Heart left ventricle (tissue), 16 donors: Measurements from ENCODE around the gene DENND6B. TPM values are rescaled to one million over a fixed set of nuclear protein-coding genes. Genes with fewer than 3 reads are reported as not detected.

Experiments used
- ATAC-seq, 4 donors: fragments of 200-7000 bp; cut with Tn5 transposase; one replicate each; pipeline ENCODE4 v1.9.1; 2020 to 2022; ENCODE audit warnings: moderate library complexity in 4 of 4, mild to moderate bottlenecking in 3 of 4, moderate number of reproducible peaks in 1 of 4
- DNase-seq, 5 donors: peaks; one replicate each; pipeline ENCODE4 v3.0.0-alpha.2; 2020
- H3K27ac ChIP-seq, 12 donors: fragments of 200-600 bp; sonication (generic) in 4 of 12; one replicate each; pipeline versions ENCODE4 v1.5.0 to v1.8.0; 2016 to 2022; ENCODE audit warnings: mild to moderate bottlenecking in 2 of 12
- H3K27me3 ChIP-seq, 9 donors: fragments of 200-600 bp; sonication (generic) in 2 of 9; one replicate each; pipeline versions ENCODE4 v1.5.1 to v1.8.0; 2016 to 2022; ENCODE audit warnings: mild to moderate bottlenecking in 3 of 9
- H3K36me3 ChIP-seq, 9 donors: fragments of 200-600 bp; sonication (generic) in 2 of 9; one replicate each; pipeline versions ENCODE4 v1.5.0 to v1.8.0; 2018 to 2022; ENCODE audit warnings: mild to moderate bottlenecking in 2 of 9
- H3K4me1 ChIP-seq, 12 donors: fragments of 200-600 bp; sonication (generic) in 4 of 12; one replicate each; pipeline versions ENCODE4 v1.5.0 to v1.8.0; 2016 to 2022; ENCODE audit warnings: mild to moderate bottlenecking in 3 of 12
- H3K4me3 ChIP-seq, 12 donors: fragments of 200-600 bp; sonication (generic) in 4 of 12; one replicate each; pipeline versions ENCODE4 v1.5.0 to v1.8.0; 2017 to 2022; ENCODE audit warnings: mild to moderate bottlenecking in 9 of 12, moderate library complexity in 4 of 12
- H3K9me3 ChIP-seq, 12 donors: fragments of 200-600 bp; sonication (generic) in 4 of 12; one replicate each; pipeline versions ENCODE4 v1.5.0 to v1.8.0; 2016 to 2022; ENCODE audit warnings: mild to moderate bottlenecking in 1 of 12
- CTCF ChIP-seq, 12 donors: fragments of 200-600 bp; sonication (generic) in 4 of 12; IDR thresholded peaks; one replicate each; pipeline versions ENCODE4 v1.5.0 to v1.8.0; 2018 to 2022; ENCODE audit warnings: antibody characterized with exemption in 12 of 12, mild to moderate bottlenecking in 5 of 12
- POLR2A ChIP-seq, 2 donors: fragments of 450-650 bp; IDR thresholded peaks; one replicate each; pipeline ENCODE4 v1.6.1; 2017; ENCODE audit warnings: antibody characterized with exemption in 2 of 2, mild to moderate bottlenecking in 2 of 2, moderate library complexity in 2 of 2
- WGBS, 4 donors: extraction: QIAGEN DNeasy Blood & Tissue Kit in 2 of 4; methylation state at CpG; one replicate each; pipeline versions ENCODE4 v1.1.5 to v1.1.7; 2013 to 2018; 5-methylcytosine and 5-hydroxymethylcytosine counted together
- intact Hi-C, 10 donors: fragments of 100-400 bp; cut with DNase I; formaldehyde crosslinking; loops; one replicate each; pipeline versions ENCODE4 v1.11.1 to v1.14.2; 2022
- polyA plus RNA-seq, 2 donors: library from polyadenylated mRNA; stranded (reverse); fragments of 200-250 nt; gene quantifications; one replicate each; pipeline ENCODE4 v1.2.3, GENCODE V29; 2013
- total RNA-seq, 9 donors: library from RNA; depleted of rRNA in 2 of 9; stranded (reverse); fragments of >200 nt in 2 of 9; fragmentation: NEBNext Ultra II Directional in 3 of 9; extraction: Animal tissue kit (Norgen Biotek cat#: 25700) in 3 of 9; gene quantifications; one replicate each; pipeline versions ENCODE4 v1.1.0 to v1.2.4, GENCODE V29; 2016 to 2023
- donor health status: ischemic (EF 13 %, LVEDD 7.1; RV severe dilation, severe dysfunction).
- donor health status: healthy with polysubstance abuse.
- donor health status: DM: no; HTN: yes; CAD: no.
- donor health status: DM: no; HTN: no; CAD: no.
- donor health status: ischemic (EF 25% LVEDD 6.9; RV normal size, moderate dysfunction).
- donor health status: ischemic (EF 25% LVEDD 5.7; RV mildly dilated, moderate dysfunction).
- donor health status: healthy.
- donor health status: DM: yes; HTN: yes; CAD: no.
- donor health status: ischemic (EF 35%, LVEDD 5.7; RV mildly dilated, moderate dysfunction).
- donor health status: nonischemic (EF 11% LVEDD 7.7; RV severe dilation, severe dysfunction).
- donor health status: DM: yes; HTN: yes; CAD: no.
- donor health status: PGD.
- donor health status: ischemic (EF 29% LVEDD 5.4; RV normal size, mild dysfunction).
- donor health status: nonischemic (EF 23%, LVEDD 6.1; RV moderate dilation, normal function).

DENND6B gene
- total and polyA plus RNA-seq, 11 donors, result 1.0 to 3.2 (median 1.5) TPM

- Histone ChIP-seq H3K9me3 (no peaks in the 10 kb centered on the region), H3K36me3 (no peaks in the 10 kb centered on the region), H3K27me3 (no peaks in the 10 kb centered on the region), H3K4me1 (peaks cover 0 to 4% (median 0%) of the 10 kb centered on the region in 12 donors), H3K27ac (no peak overlapping the region), H3K4me3 (no peak overlapping the region)
- WGBS, 4 donors, result 82 to 92% (median 91%) methylated on average over 5 to 8 of the region's 8 CpGs
- DNase-seq, result no peak
- intact Hi-C loops, result no loop called here
- TF ChIP-seq CTCF (IDR thresholded peaks at IDR 0.05) (no peak), POLR2A (IDR thresholded peaks at IDR 0.05) (no peak)
- ATAC-seq, result no peak
These were observed 6.7 kb downstream of the DENND6B start for GRCh38 chr22:50320116-50320515.

GRCh38 chr22:50319503-50319951, 7.3 kb downstream of the DENND6B start:
- intact Hi-C loops, result no loop called here
- Histone ChIP-seq H3K4me1 (peaks cover 0 to 10% (median 1%) of the 10 kb centered on the region in 12 donors), H3K9me3 (no peaks in the 10 kb centered on the region), H3K27me3 (no peaks in the 10 kb centered on the region), H3K4me3 (no peak overlapping the region), H3K27ac (no peak overlapping the region), H3K36me3 (no peaks in the 10 kb centered on the region)
- DNase-seq, result no peak
- no peak for ATAC-seq
- no peak for TF ChIP-seq CTCF (IDR thresholded peaks at IDR 0.05)
- no peak for TF ChIP-seq POLR2A (IDR thresholded peaks at IDR 0.05)
- 90 to 96% (median 93%) methylated on average over 11 to 15 of the region's 15 CpGs for WGBS, 4 donors

- intact Hi-C loops, result no loop called here
- no peaks in the 10 kb centered on the region for H3K36me3 ChIP-seq
- no peaks in the 10 kb centered on the region for H3K9me3 ChIP-seq
- 77 to 84% (median 79%) methylated on average over 17 to 21 of the region's 21 CpGs for WGBS, 4 donors
- H3K4me3 ChIP-seq, result no peak overlapping the region
- DNase-seq, result no peak
- no peaks in the 10 kb centered on the region for H3K27me3 ChIP-seq
- no peak for TF ChIP-seq POLR2A (IDR thresholded peaks at IDR 0.05)
- no peak for TF ChIP-seq CTCF (IDR thresholded peaks at IDR 0.05)
- H3K27ac ChIP-seq, result no peak overlapping the region
- H3K4me1 ChIP-seq, result peaks cover 0 to 17% (median 1%) of the 10 kb centered on the region in 12 donors
- ATAC-seq, result no peak
These were observed 8.0 kb downstream of the DENND6B start for GRCh38 chr22:50318698-50319411.

- DNase-seq (no peak), ATAC-seq (no peak)
- Histone ChIP-seq H3K9me3 (no peaks in the 10 kb centered on the region), H3K27me3 (no peaks in the 10 kb centered on the region), H3K36me3 (no peaks in the 10 kb centered on the region), H3K4me3 (no peak overlapping the region), H3K4me1 (peaks cover 0 to 20% (median 1%) of the 10 kb centered on the region in 12 donors), H3K27ac (no peak overlapping the region)
- 70 to 100% (median 89%) methylated on average over 1 to 7 of the region's 7 CpGs for WGBS, 4 donors
- intact Hi-C loops, result no loop called here
- TF ChIP-seq CTCF (IDR thresholded peaks at IDR 0.05) (no peak), POLR2A (IDR thresholded peaks at IDR 0.05) (no peak)
These were observed 8.5 kb downstream of the DENND6B start for GRCh38 chr22:50318356-50318697.
